Coronary artery (tissue), 2 donors: ENCODE results near the gene CCDC122.

ENCODE experiments used
- DNase-seq: peaks from one replicate; pipeline ENCODE4 v3.0.0-alpha.2; 2017; ENCODE audit warnings: low spot score
- H3K27ac ChIP-seq, 2 donors: fragments of 200-600 bp; sonication (generic); one replicate each; pipeline ENCODE4 v1.5.1; 2016 to 2019
- H3K4me3 ChIP-seq: fragments of 200-600 bp; sonication (generic); 2 replicates; pipeline ENCODE4 v1.5.1; 2016; ENCODE audit warnings: mild to moderate bottlenecking, moderate library complexity
- CTCF ChIP-seq: fragments of 200-600 bp; sonication (generic); IDR thresholded peaks from one replicate; pipeline ENCODE4 v1.5.1; 2019; ENCODE audit warnings: antibody characterized with exemption

Gene CCDC122

DNA sequence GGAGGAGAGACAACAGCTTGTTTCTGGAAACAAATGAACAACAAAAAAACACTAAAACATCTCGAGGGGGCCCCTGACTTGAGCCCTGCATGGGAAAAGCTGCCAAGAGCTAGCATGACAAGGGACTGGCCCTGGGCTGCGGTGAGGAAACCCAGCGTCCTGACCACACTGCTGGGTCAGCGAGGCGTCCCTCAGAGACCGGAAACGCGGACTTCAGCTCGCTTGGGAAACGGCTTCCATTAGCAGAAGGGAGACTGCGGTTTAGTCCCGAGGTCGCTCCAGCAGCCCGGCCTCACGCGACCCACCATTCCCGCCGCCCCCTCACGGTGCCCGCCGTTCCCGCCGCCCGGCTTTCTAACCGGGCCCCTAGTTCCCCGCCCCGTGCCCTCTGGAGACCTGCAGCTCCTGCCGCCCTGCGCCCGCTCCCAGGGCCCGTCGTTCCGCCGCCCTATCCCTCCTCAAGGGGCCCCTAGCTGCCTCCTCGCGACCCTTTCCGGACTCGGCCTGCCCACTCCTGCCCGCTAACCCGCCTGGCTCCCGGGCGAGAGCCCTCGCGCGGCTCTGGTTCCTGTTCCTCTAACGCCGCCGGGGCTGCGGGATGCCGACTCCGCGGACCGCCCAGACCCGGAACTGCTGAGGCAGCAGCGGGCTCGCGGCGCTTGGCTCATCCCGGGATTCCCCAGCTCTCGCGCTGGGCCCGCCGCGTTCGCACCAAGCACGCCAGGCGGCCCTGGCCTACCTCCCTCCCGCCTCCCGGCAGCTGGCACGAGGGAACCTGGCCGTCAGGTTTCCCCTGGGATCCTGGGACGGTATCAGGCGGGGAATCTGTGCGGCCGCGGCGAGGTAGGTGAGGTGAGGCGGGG is at the start of gene CCDC122:
Gene CCDC122 (minus strand): TSS at position 849 of the 863 bp plus-strand sequence. CDS start 10,364 bp downstream, outside the sequence.
- Histone ChIP-seq H3K27ac (peak within 1 kb of the TSS; percentile 96 to 98), H3K4me3 (peak within 1 kb of the TSS; percentile 94)
- DNase-seq: peak; percentile 90
- TF ChIP-seq CTCF: no peak

- Histone ChIP-seq H3K4me3 (no peak overlapping the region), H3K27ac (no peak overlapping the region)
- no peak for DNase-seq
- no peak for TF ChIP-seq CTCF
Measured at GRCh38 chr13:43924549-43925245, 45.2 kb upstream of the CCDC122 start.

GRCh38 chr13:43920965-43921674 is 41.6 kb upstream of the CCDC122 start:
- DNase-seq: no peak
- no peak for TF ChIP-seq CTCF

DNA sequence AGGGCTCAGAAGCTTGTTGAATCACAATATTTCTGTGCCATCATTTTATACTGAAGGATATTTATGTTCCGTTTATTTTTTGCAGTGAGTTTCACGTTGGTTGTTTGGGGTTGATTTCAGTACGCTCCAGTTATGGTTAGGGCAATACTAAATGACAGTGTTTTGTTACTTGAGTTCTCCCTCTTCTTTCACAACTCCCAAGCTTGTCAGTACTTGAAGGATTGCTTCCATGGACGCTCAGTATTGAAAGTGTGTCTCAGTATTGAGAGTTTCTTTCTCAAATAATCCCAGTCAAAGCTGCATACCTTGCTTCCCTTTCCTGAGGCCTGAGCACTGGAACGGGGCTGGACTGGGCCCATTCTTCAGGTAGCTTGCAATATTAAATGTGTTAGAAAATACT is 39.1 kb upstream of the CCDC122 start:
- Histone ChIP-seq H3K27ac (peak overlapping the region in 1 of 2 donors; percentile 38), H3K4me3 (no peak overlapping the region)
- no peak for DNase-seq
- TF ChIP-seq CTCF: no peak

More at GRCh38 chr13:43920965-43921674, 41.6 kb upstream of the CCDC122 start:
- Histone ChIP-seq H3K27ac (no peak overlapping the region), H3K4me3 (no peak overlapping the region)

DNA sequence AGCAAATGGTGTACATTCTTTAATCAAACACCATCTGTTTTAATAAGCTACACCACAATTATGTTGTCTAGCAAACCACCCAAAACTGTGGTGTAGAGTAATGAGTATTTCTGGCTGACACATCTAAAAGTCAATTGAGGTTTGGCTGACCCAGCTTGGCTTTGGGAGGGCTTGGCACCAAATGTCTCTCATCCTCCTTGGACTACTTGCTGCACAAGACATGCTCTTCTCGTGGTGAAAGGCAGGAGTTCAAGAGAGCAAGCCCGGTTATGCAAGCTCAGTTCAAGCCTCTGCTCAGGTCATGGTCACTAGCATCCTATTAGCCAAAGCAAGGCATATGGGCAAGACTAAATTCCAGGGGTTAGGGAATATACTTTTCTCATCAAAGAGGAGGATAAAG is 37.3 kb upstream of the CCDC122 start:
- H3K27ac ChIP-seq: no peak overlapping the region
- TF ChIP-seq CTCF: no peak
- DNase-seq: no peak
- H3K4me3 ChIP-seq: no peak overlapping the region

- DNase-seq: no peak
- no peak for TF ChIP-seq CTCF
- Histone ChIP-seq H3K27ac (peak overlapping the region in 1 of 2 donors; percentile 21), H3K4me3 (no peak overlapping the region)
Measured at GRCh38 chr13:43915451-43915850, 35.9 kb upstream of the CCDC122 start.
